Cardiac muscle cell (in vitro differentiated cells and primary cell): ENCODE data around the gene SP140. TPM values are rescaled to one million over a fixed set of nuclear protein-coding genes. Genes with fewer than 3 reads are reported as not detected.

Source experiments
- DNase-seq, 2 donors: peaks; one replicate each; pipeline versions ENCODE4 v3.0.0 to v3.0.0-alpha.2; 2010 to 2017; ENCODE audit warnings: low read depth in 1 of 2, low spot score in 1 of 2
- H3K27ac ChIP-seq: fragments of 200-600 bp; sonication (generic); 2 replicates; pipeline ENCODE4 v1.5.1; 2016
- H3K27me3 ChIP-seq: fragments of 200-600 bp; sonication (generic); 2 replicates; pipeline ENCODE4 v1.6.0; 2016; ENCODE audit warnings: control low read depth
- H3K36me3 ChIP-seq: fragments of 200-600 bp; sonication (generic); 2 replicates; pipeline ENCODE4 v1.5.1; 2016; ENCODE audit warnings: control low read depth
- H3K4me1 ChIP-seq: fragments of 200-600 bp; sonication (generic); 2 replicates; pipeline ENCODE4 v1.8.1; 2017; ENCODE audit warnings: low read depth, mild to moderate bottlenecking, mixed run types
- H3K4me3 ChIP-seq: fragments of 200-600 bp; sonication (generic); 2 replicates; pipeline ENCODE4 v1.5.1; 2016; ENCODE audit warnings: mild to moderate bottlenecking
- H3K9me3 ChIP-seq: fragments of 200-600 bp; sonication (generic); 2 replicates; pipeline ENCODE4 v1.5.1; 2017; ENCODE audit warnings: low read depth, mild to moderate bottlenecking, control low read depth
- polyA plus RNA-seq: library from polyadenylated mRNA; unstranded; fragments of >200 nt; fragmentation: Nextera tagmentation; extraction: Ambion mirVana; gene quantifications from 2 replicates; pipeline ENCODE4 v1.2.1, GENCODE V29; 2016
- total RNA-seq: library from RNA; depleted of rRNA; stranded (reverse); fragments of >200 nt; gene quantifications from 2 replicates; pipeline ENCODE4 v1.2.3, GENCODE V29; 2016
- TF ChIP-seq, protein P1 (sequence below): IDR thresholded peaks from 2 replicates; pipeline ENCODE4 v1.5.1; 2012; ENCODE audit warnings: low read depth, mild to moderate bottlenecking, low read length

The SP140 gene
- total RNA-seq: 0.07 and 0.12 TPM in 2 replicates
- 0.53 and 0.60 TPM in 2 replicates for polyA plus RNA-seq

DNA sequence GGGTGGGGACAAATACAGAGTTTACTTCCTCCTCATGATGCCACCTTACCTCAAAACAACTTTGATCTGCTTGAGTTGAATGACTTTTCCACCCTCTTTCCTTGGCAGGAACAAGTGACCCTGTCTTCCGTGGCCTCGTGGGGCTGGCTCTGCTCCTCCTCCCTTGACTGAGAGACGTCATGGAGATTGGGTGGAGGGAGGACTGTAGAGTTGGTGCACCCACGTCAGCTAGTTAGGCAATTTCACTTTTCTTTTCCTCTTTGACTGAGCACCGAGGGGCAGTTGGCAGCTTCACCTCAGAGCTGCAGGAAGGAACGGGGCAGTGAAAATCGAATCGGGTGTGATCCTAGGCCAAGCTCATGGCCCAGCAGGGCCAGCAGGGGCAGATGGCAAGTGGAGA is at the start of gene SP140:
Gene SP140 (plus strand): TSS at position 251 of the 400 bp plus-strand sequence. CDS start 109 bp downstream, at position 360.
- no peak within 1 kb of the TSS for H3K27ac ChIP-seq
- H3K9me3 ChIP-seq: no peaks in the 10 kb centered on the region
- no peaks in the 10 kb centered on the region for H3K27me3 ChIP-seq
- H3K4me1 ChIP-seq: no peaks in the 10 kb centered on the region
- H3K4me3 ChIP-seq: no peak within 1 kb of the TSS
- no peak for DNase-seq
- TF ChIP-seq, protein P1, sequence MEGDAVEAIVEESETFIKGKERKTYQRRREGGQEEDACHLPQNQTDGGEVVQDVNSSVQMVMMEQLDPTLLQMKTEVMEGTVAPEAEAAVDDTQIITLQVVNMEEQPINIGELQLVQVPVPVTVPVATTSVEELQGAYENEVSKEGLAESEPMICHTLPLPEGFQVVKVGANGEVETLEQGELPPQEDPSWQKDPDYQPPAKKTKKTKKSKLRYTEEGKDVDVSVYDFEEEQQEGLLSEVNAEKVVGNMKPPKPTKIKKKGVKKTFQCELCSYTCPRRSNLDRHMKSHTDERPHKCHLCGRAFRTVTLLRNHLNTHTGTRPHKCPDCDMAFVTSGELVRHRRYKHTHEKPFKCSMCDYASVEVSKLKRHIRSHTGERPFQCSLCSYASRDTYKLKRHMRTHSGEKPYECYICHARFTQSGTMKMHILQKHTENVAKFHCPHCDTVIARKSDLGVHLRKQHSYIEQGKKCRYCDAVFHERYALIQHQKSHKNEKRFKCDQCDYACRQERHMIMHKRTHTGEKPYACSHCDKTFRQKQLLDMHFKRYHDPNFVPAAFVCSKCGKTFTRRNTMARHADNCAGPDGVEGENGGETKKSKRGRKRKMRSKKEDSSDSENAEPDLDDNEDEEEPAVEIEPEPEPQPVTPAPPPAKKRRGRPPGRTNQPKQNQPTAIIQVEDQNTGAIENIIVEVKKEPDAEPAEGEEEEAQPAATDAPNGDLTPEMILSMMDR: no peak
- H3K36me3 ChIP-seq: no peaks in the 10 kb centered on the region

DNA sequence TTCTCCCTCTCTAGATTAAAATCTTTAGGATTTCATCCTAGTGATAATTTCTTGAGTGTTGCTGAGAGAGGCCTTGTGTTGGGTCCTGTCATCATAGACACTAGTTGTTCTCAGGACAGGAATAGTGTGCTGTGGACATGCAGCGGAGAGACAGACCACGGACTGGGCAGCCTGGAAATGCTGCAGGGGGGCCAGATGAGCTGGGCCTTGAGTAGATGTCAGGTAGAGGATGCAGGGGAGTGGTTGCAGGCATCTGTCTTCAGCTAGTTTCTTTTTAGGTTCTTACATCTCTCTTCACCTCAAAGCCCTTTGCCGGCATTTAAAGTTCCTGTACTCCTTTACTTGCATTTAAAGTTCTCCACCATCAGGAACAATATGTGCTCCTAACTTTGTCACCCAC is 48.5 kb upstream of the SP140 start:
- Histone ChIP-seq H3K4me3 (no peak overlapping the region), H3K9me3 (no peaks in the 10 kb centered on the region), H3K27ac (no peak overlapping the region), H3K27me3 (no peaks in the 10 kb centered on the region), H3K36me3 (no peaks in the 10 kb centered on the region), H3K4me1 (no peaks in the 10 kb centered on the region)
- no peak for DNase-seq
- TF ChIP-seq, protein P1: no peak

GRCh38 chr2:230178546-230179485 is 46.7 kb upstream of the SP140 start:
- no peak overlapping the region for H3K27ac ChIP-seq
- H3K9me3 ChIP-seq: no peaks in the 10 kb centered on the region
- TF ChIP-seq, protein P1: no peak

GRCh38 chr2:230179907-230180306 is 45.6 kb upstream of the SP140 start:
- TF ChIP-seq, protein P1: no peak

More at GRCh38 chr2:230178546-230179485, 46.7 kb upstream of the SP140 start:
- no peak overlapping the region for H3K4me3 ChIP-seq
- no peaks in the 10 kb centered on the region for H3K27me3 ChIP-seq
- H3K4me1 ChIP-seq: no peaks in the 10 kb centered on the region
- H3K36me3 ChIP-seq: no peaks in the 10 kb centered on the region
- no peak for DNase-seq

GRCh38 chr2:230181195-230181594 is 44.3 kb upstream of the SP140 start:
- no peaks in the 10 kb centered on the region for H3K36me3 ChIP-seq
- no peaks in the 10 kb centered on the region for H3K4me1 ChIP-seq
- no peak overlapping the region for H3K4me3 ChIP-seq
- no peaks in the 10 kb centered on the region for H3K27me3 ChIP-seq
- DNase-seq: no peak
- TF ChIP-seq, protein P1: no peak
- H3K27ac ChIP-seq: no peak overlapping the region
- H3K9me3 ChIP-seq: no peaks in the 10 kb centered on the region

More at GRCh38 chr2:230179907-230180306, 45.6 kb upstream of the SP140 start:
- no peak overlapping the region for H3K4me3 ChIP-seq
- no peaks in the 10 kb centered on the region for H3K9me3 ChIP-seq
- no peak overlapping the region for H3K27ac ChIP-seq
- no peak for DNase-seq
- H3K36me3 ChIP-seq: no peaks in the 10 kb centered on the region
- H3K27me3 ChIP-seq: no peaks in the 10 kb centered on the region
- no peaks in the 10 kb centered on the region for H3K4me1 ChIP-seq
